ENCODE data around the gene KIF26A.

Gene KIF26A

DNA sequence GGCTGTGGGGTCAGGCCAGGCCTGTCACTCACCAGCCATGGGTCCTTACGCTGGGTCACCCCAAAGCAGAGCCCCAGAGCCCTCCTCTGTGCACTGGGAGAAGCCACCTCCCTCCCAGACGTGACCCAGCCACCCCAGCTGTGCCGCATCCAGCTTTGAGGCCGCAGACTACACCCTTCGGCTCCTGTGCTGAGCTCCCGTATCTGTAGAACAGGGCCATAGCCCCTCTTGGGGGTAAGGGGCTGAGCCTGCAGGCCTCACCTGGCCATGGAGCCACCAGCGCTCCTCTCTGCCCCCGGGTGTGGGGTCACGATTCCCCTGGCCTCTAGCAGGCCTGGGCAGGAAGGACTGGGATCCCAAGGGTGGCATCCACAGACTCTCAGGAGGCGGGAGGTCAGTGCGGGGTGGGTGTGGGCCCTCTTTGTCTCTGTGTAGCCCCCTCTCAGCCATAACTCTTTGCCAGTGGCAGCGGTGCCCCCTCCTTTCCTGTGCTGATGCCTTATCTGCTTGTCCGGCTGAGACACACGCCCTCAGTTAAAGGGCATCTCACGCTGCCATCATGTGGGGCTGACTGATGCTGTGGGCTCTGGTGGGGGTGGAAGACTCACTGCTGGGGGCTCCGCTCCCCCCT is 36.6 kb upstream of the KIF26A start:
- DNase-seq, result no peak

DNA sequence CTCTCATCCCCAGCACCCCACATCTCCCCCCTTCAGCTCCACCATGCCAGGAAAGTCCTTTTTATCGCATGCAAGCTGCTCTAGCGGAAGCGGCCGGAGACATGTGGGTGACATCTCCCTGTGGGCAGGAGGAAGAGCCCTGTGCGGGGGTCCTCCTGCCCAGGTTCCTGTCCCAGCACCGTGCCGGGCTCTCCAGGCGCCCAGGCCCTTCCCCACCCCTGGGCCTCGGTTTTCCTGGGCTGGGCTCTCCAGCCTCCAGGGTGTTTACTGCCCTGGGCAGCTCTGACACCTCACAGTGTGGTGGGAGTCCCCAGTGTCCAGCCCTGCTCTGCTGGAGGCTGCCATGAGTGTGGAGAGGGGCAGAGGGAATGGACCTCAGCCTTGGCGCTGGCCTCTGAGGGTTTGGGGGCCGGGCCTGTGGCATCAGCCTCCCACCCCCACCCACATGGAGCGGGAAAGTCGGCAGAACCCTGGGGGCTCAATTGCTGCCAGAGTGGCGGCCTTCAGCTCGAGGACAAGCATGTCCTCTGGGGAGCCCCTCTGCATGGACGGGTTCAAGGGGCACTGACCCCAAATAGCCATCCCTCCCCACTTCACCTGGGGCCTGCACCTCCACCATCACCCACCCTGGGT is 36.0 kb upstream of the KIF26A start:
- DNase-seq, result no peak

DNA sequence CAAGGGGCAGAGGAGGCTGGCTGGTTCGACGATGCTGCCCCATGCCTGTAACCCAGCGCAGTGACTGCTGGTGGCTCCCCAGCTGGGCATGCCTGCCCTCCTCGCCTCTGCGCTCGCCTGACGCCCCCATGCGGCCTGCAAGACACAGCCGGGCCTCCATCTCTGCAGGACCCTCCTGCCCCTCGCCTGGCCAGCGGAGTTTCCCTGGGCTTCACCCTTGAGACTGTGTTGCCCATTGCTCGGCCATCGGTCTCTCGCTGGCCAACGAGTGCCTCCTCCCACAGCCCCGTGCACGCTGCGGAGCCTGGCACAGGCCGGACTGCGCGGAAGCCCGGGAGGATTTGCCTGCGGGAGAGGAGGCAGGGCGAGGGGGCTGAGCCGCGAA is 35.3 kb upstream of the KIF26A start:
- no peak for DNase-seq

DNA sequence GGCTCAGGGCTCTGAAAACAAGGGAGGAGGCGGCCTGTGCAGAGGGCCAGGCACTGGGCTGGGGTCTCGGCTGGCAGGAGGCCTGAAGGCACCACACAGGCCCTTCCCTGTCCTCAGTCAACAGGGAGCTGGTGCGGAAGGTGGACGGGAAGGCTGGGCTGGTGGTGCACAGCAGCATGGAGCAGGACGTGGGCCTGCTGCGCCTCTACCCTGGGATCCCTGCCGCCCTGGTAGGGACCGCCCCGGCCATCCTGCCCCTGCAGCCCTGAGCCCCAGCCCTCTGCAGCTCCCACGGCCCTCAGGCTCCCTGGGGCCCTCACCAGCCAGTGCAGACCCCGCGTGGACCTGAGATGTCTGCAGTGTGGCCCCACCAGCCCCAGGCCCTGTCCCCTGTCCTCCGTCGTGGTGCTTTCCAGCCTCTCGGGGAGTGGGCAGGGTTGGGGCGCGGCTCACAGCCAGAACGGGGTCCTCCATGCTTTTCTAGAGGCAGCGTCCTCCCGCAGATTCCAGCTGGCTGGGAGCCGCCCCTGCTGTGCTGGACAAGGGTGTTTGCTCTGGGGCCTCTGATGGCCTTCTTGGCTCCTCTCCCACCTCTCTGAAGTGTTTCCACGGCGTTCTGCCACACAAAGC is 34.8 kb upstream of the KIF26A start:
- DNase-seq, result no peak

DNA sequence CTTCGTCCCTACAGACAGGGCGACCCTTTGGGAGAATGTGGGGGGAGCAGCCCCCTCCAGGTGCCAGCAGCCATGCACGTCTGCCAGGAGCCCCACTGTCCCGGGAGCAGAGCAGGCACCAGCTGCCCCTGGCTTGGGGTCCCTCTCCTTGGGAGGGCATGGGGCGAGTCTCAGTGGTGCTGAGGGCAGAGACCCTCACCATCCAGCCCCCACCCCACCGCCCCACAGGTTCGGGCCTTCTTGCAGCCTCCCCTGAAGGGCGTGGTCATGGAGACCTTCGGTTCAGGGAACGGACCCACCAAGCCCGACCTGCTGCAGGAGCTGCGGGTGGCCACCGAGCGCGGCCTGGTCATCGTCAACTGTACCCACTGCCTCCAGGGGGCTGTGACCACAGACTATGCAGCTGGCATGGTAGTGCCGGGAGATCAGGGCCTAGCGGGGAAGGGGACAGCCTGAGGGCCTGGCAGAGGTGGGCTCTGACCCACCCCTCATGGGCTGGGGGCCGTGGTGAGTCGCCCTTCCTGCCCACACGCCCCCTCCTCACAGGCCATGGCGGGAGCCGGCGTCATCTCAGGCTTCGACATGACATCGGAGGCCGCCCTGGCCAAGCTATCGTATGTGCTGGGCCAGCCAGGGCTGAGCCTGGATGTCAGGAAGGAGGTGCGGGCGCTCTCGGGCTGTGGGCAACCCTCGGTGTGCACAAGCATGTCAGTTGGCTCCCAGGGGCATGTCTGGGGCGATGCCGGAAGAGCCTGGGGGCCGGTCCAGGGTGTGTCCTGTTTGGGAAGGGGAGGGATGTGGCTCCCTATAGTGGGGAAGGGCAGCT is 34.1 kb upstream of the KIF26A start:
- no peak for DNase-seq

DNA sequence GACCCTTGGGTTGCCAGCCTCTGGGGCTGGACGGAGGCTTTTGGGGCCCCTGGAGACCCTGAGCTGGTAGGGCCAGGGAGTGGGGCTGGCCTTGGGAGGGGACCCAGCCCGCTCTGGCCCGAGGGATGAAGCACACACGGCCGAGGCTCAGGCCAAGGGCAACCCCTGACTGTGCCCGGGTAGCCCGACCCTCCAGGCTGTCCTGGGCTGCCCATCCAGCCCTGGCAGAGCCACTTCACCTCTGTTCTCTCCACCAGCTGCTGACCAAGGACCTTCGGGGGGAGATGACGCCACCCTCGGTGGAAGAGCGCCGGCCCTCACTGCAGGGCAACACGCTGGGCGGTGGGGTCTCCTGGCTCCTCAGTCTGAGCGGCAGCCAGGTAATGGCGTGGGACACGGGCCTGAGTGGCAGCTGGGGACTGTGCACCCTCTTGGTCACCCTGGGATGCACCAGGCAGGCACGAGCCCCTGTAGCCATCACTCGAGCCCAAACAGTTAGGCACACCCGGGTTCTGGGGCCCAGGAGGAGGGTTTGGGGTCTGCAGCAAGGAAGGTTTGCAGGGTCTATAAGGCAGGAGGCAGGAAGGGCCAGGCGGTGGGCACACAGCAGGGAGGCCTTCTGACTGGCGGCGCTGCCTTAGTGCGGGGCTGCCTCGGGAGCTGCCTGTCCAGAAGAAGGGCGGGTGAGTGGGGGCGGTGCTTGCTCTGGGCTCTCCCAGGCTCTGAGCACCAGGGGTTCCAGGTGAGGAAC is 33.1 kb upstream of the KIF26A start:
- DNase-seq, result no peak

DNA sequence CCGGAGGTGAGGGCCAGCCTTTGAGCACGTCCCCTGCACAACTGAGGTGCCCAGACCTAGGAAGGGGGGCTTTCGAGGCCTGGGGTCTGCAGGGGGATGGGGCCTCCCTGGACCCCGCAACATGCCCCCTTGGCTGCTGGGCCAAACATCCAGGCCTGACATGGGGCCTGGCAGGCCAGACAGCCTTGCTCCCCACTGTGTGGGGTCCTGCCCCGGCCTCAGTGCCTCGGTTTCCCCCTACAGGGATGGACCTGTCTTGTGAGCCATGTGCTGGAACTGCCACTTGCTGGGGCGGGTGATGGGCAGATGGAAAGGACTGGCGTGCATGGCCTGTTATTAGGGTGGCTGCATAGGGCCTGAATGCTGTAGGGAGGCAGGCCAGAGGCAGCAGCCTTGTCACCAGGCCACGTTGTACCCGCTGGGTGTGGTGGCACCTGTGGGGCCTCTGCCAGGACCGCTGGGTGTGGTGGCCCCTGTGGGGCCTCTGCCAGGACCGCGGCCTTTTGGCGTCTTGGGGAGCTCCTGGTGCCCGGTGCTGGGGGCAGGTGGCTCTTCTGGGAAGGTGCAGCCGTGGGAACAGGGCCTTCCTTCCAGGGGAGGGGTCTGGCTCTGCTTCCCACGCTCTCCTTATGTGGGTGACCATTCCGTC is 32.4 kb upstream of the KIF26A start:
- DNase-seq, result no peak

DNA sequence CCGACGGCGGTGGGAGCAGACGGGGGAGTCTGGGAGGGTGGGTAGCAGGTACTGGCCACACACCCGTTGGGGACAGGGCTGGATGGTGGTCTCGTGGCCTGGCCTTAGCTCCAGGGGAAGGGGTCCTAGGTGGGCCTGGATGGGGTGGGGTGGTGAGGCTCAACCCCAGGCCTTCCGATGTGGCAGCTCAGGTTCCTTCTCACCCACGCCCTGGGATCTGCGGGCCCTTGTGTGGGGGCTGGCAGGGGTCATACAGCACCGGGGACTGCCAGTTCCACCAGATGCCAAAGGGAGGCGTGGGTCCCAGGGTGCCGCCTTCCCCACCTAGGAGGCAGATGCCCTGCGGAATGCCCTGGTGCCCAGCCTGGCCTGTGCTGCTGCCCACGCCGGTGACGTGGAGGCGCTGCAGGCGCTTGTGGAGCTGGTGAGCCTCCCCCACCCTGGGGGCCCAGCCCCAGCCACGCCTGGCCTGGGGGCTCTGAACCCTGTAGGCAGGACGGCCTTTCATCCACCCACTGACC is 31.9 kb upstream of the KIF26A start:
- no peak for DNase-seq

DNA sequence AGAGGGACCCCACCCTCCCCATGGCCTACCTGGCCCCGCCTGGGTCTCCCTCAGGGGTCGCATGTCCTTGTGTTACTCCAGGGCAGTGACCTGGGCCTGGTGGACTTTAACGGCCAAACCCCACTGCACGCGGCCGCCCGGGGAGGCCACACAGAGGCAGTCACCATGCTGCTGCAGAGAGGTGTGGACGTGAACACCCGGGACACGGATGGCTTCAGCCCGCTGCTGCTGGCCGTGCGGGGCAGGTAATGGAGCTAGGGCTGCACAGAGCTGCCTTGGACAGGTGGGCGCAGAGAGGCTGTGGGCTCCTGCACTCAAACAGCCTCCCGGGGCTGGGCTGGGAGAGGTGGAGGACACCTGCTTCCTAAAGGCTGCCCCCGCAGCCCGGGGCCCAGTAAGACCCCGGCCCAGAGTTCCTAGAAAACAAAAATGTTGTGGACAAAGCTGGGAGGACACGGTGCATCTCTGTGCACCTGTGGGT is 31.2 kb upstream of the KIF26A start:
- DNase-seq, result no peak

DNA sequence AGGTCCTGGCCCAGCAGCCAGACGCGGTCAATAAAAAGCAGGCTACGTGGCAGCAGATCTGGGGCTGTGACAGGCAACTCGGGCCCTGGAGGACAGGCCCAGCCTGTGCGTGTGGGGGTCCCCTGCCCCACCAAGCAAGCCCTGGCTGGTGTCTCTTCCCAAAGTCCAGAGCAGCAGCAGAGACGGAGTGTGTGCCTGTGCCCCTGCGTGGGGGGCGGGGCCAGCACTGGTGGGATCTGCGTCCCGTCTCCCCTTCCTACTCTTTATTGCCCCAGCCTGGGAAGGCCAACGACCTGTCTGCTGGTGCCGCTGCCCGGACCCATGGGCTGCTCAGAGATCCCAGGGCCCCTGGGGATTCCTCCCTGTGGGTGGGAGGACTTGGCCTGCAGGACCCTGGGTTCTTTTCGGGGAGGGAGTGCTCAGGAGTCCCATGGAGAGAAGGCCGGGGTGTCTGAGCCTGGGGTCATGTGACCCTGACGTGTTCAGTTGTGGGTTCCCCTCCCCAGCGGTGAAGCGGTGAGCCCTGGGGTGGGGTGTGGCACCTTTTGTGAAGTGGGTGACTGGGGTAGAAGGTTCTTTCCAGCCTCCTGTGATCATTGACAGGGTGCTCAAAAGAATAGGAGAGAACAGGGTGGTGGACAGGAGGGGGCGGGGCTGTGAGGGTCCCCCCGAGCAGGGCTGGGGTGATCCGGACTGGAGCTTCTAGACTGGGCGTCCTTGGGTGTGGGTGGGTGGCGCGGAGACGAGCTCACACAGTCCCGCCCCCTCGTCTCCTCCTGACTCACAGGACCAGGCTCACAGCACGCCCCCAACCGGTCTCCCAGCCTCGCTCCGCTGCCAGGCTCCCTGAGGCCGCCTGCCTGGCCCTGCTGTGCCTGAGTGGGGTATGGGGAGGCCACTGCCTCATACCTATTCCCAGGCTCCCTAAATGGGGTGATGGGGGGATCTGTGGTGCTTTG is 30.5 kb upstream of the KIF26A start:
- DNase-seq, result no peak

DNA sequence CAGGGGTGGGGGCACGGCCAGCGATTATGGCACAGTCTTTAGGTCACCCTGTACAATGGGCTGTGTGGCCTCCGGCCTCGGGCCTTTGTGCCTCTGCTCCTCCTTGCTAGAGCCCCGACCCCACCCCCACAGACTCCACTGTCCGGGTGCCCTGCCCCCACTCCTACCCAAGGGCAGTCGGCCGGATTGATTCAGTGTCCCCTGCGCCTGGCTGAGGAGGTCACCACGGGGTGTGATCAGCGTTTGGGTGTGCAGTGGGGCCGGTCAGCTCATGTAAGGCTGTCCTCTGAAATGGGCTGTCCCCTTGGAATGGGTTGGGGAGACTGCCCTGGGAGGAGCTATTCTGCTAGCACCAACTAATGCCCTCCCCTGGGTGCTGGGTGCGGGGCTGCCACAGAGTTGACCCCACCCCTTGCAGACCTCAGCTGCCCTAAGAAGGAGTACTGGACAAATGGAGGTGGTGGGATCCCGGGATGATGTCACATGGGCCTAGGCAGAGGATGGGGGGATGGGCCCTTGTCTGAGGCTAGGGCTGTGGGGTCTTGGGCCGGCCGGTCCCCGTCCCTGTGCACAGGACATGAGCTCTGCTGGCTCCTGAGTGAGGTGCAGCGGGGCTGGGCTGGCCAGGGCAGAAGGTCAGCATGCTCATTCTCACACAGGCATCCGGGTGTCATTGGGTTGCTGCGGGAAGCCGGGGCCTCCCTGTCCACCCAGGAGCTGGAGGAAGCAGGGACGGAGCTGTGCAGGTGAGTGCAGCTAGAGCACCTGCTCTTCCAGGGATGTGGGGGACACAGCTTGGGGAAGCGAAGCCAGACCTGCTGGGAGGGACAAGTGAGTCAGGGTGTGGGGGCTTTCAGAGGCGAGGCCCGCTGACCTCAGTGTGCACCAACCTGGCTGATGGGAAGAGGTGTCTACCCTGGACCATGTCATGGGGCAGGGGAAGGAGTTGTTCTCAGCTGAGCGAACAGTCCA is 29.5 kb upstream of the KIF26A start:
- DNase-seq, result no peak

DNA sequence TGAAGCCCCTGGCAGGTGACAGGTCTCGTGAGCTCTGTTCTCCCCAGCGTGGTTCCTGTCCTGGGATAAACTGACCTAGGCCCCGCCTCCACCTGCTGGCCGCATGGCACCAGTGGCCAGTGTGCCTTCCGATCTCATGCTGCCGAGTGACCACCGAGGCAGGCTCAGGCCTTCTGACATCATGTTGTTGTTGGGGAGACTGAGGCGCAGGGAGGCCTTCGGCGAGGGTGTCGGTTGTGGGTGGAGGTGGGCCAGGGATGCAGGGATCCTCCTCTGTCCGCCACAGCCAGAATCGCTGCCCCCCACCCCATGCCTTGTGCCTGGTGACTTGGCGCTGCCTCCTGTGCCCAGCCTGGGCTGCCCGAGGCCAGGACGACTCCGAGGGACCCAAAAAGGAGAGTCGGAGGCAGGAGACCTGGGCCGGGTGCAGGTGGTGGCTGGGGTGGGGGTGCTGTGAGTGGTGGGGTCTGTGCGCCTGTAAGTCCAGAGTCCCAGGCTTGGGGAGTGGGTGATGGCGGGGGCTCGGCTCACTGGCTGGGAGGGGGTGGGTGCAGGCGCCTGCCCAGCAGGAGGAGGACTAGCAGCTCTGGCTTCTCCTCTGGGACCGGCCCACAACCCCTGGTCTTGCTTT is 28.5 kb upstream of the KIF26A start:
- no peak for DNase-seq

DNA sequence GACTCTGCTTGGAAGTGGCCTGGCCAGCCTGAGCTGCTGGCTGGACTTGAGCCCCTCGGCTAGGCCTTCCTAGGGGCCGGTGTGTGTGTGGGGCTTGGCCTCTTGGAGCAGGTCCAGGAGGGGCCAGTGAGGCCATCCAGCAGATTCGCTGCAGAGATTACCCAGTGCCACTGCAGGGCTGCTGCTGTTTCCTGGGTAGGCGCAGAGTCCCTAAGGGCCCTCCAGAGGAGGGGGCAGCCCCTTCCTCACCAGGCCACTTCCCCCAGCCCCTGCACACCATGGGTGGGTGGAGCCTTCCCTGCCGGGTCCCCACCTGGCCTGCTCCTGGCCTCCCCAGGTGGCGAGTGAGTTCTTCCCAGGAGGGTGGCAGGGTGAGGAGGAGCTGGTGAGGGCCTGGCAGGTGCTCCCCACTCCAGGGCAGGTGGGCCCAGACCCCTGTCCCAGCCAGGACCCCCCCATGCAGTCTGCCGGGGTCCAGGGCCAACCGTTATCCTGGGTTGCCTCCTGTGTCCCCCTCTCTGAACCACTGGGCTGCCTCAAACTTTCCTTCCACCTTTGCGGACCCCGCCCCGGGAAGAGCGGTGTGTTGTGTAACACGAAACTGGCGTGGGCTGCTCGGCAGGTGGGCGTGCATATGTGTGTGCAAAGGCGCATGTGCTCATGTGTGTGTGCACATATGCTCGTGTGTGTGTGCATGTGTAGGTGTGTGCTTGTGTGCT is 27.7 kb upstream of the KIF26A start:
- no peak for DNase-seq

DNA sequence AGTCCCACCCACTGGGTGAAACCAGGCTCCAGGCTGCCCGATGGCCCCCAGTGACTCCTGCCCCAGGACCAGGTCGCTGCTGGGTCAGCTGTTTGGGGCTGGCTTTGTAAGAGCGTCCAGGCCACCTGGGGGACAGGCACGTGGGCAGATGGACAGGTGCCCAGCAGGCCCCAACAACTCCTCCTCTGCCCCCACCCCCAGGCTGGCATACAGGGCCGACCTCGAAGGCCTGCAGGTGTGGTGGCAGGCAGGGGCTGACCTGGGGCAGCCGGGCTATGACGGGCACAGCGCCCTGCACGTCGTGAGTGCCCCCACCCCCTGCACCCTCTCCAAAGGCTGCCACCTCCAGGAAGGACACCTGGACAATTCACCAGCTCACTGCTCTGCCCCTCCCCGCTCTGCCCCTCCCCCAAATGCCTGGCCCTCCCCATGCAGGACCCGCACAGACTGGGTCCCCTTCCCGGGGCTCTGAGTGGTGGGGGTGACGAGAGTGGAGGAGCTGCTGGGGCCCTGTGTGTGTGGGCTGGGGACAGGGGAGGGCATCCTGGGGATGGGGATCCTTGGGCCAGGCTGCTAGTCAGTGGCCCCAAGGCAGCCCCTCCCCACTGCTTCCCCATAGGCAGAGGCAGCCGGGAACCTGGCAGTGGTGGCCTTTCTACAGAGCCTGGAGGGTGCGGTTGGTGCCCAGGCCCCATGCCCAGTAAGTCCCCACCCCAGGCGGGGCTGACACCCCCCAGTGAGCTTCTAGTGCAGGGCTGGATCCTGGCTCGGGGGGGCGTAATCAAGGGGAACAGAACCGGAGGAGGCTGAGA is 26.9 kb upstream of the KIF26A start:
- no peak for DNase-seq

DNA sequence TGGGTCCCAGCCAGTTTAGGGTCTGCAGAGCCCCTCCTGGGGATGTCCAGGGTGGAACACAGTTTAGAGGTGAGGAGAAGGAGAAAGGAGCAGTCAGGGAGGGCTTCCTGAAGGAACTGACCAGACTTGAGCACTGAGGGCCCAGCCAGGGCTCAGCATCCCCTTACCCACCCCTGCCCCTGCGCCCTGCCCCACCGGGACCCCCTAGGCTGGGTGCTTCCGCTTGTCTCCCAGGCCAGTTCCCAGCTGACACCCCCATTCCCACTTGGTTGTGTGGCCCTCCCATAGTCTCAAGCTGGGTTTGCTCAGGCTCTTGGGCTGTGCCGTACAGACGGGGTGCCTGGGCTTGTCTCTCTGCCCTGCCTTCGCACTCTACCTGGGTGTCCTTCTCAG is 26.3 kb upstream of the KIF26A start:
- no peak for DNase-seq

DNA sequence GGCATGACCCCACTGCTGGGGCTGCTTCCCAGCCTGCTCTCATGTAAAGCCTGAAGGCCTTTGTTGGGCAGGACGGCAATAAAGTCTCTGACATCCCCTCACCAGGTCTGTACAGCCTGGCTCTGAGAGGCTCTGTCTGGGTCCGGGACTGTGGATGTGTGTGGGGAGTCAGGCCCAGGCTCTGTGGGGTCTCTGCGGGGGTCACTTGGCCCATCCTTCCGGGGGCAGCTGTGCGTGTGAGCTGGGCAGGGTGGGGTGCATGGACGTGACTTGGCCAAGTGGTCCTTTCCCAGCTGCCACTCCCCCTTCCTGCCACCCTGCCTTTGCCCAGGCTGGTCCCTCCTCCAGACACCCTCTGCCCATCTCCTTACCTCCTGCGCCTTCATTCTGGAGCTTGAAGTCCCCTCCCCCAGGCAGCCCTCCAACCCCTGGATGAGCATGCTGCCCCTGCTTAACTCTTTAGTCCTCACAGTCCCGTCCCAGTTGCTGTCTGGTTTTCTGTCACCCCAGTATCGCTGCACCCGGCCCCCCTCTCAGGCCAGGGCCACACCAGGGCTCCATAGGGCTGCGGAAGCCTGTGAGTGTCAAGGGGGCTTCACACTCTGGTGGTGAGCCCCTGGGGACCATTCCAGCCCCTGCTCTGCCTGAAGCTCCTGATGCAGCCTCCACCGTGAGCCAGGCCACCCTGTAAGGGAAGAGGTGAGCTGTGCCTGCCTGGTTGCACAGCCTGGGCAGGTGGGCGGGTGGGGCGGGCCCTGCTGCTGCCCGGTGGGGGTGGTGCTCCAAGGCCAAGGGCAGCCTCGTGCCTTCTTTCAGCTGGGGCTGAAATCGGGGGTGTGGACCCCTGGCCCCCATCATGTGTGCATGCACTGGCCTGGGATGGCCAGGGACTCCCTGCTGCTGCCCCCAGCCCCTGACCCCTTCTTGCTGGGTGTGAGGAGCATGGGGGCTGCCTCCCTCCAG is 25.5 kb upstream of the KIF26A start:
- DNase-seq, result no peak
